Stomach (tissue), 9 donors: ENCODE results near the gene MALSU1. TPM values are rescaled to one million over a fixed set of nuclear protein-coding genes. Genes with fewer than 3 reads are reported as not detected.

ENCODE experiments used
- DNase-seq, 2 donors: peaks; one replicate each; pipeline versions ENCODE4 v3.0.0 to v3.0.0-alpha.2; 2013 to 2019
- H3K27ac ChIP-seq, 5 donors: fragments of 200-600 bp in 4 of 5; sonication (generic) in 4 of 5; one replicate each; pipeline ENCODE4 v1.5.1; 2013 to 2019; ENCODE audit warnings: mild to moderate bottlenecking in 1 of 5, moderate library complexity in 1 of 5
- H3K27me3 ChIP-seq, 3 donors: fragments of 200-600 bp; sonication (generic); one replicate each; pipeline ENCODE4 v1.5.1; 2017 to 2019; ENCODE audit warnings: mixed run types in 1 of 3
- H3K36me3 ChIP-seq, 4 donors: fragments of 200-600 bp; sonication (generic); 1 replicate in 3 of 4; 2 replicates in 1 of 4; pipeline ENCODE4 v1.5.1; 2016 to 2019
- H3K4me1 ChIP-seq, 4 donors: fragments of 200-600 bp; sonication (generic); one replicate each; pipeline ENCODE4 v1.5.1; 2016 to 2019
- H3K4me3 ChIP-seq, 4 donors: fragments of 200-600 bp; sonication (generic) in 3 of 4; one replicate each; pipeline ENCODE4 v1.5.1; 2016 to 2019; ENCODE audit warnings: mild to moderate bottlenecking in 1 of 4
- H3K9me3 ChIP-seq, 4 donors: fragments of 200-600 bp; sonication (generic); one replicate each; pipeline ENCODE4 v1.5.1; 2016 to 2019
- CTCF ChIP-seq, 7 experiments: fragments of 450-650 bp in 4 of 7; fragments of 200-600 bp in 3 of 7; sonication (generic) in 3 of 7; IDR thresholded peaks; one replicate each; pipeline ENCODE4 v1.5.1; 2016 to 2019; ENCODE audit warnings: antibody characterized with exemption in 7 of 7, control low read depth in 2 of 7, mild to moderate bottlenecking in 1 of 7
- EP300 ChIP-seq: sonication (generic); formaldehyde crosslinking; IDR thresholded peaks from one replicate; pipeline ENCODE4 v1.6.1; 2017; ENCODE audit warnings: antibody characterized with exemption
- POLR2A ChIP-seq, 4 donors: fragments of 450-650 bp; IDR thresholded peaks; one replicate each; pipeline ENCODE4 v1.6.1; 2016; ENCODE audit warnings: antibody characterized with exemption in 4 of 4, control low read depth in 2 of 4, mild to moderate bottlenecking in 1 of 4, moderate library complexity in 1 of 4
- POLR2AphosphoS5 ChIP-seq, 3 donors: sonication (generic); formaldehyde crosslinking; IDR thresholded peaks; one replicate each; pipeline ENCODE4 v1.6.1; 2016; ENCODE audit warnings: antibody characterized with exemption in 3 of 3
- WGBS, 5 donors: extraction: QIAGEN DNeasy Blood & Tissue Kit in 3 of 5; methylation state at CpG; one replicate each; pipeline versions ENCODE4 v1.1.5 to v1.1.7; 2013 to 2018; 5-methylcytosine and 5-hydroxymethylcytosine counted together
- intact Hi-C: fragments of 100-400 bp; cut with DNase I; formaldehyde crosslinking; loops from one replicate; pipeline ENCODE4 v1.15.1; 2023; ENCODE audit warnings: low total_unique reads
- polyA plus RNA-seq, 3 donors: library from polyadenylated mRNA; stranded (reverse); fragments of 200-250 nt; gene quantifications; one replicate each; pipeline ENCODE4 v1.2.3, GENCODE V29; 2013
- total RNA-seq, 5 donors: library from RNA; depleted of rRNA; stranded (reverse); fragments of >200 nt; gene quantifications; one replicate each; pipeline versions ENCODE4 v1.1.0 to v1.2.3, GENCODE V29; 2014 to 2016
- donor health status: healthy with polysubstance abuse.
- donor health status: Bipolar disorder and iron deficiency.
- donor health status: healthy.

The MALSU1 gene
- total and polyA plus RNA-seq, 8 donors = 2.9 to 79.9 (median 49.1) TPM

GRCh38 chr7:23333671-23334246, 34.6 kb downstream of the MALSU1 start:
- H3K27me3 ChIP-seq = peaks cover 0 to 40% (median 14%) of the 10 kb centered on the region in 3 donors
- no peak for TF ChIP-seq EP300
- TF ChIP-seq POLR2AphosphoS5 (IDR thresholded peaks at IDR 0.05) = peak in 1 of 3 donors; percentile 10
- intact Hi-C loops = no loop called here
- no peaks in the 10 kb centered on the region for H3K36me3 ChIP-seq
- H3K4me1 ChIP-seq = peaks cover 23 to 43% (median 34%) of the 10 kb centered on the region in 4 donors
- no peak overlapping the region for H3K4me3 ChIP-seq
- H3K27ac ChIP-seq = peak overlapping the region; percentile 2 to 76 (median 50)
- 34 to 51% (median 37%) methylated on average over 9 of the region's 9 CpGs for WGBS, 5 donors
- DNase-seq = peak in 1 of 2 donors; percentile 63
- peaks cover 0 to 8% (median 2%) of the 10 kb centered on the region in 4 donors for H3K9me3 ChIP-seq

GRCh38 chr7:23334482-23335056, 35.4 kb downstream of the MALSU1 start:
- DNase-seq = peak; percentile 77 to 81
- 13 to 25% (median 16%) methylated on average over 5 of the region's 5 CpGs for WGBS, 5 donors
- H3K9me3 ChIP-seq = peaks cover 0 to 8% (median 2%) of the 10 kb centered on the region in 4 donors
- peaks cover 0 to 44% (median 14%) of the 10 kb centered on the region in 3 donors for H3K27me3 ChIP-seq
- H3K27ac ChIP-seq = peak overlapping the region in 4 of 5 donors; percentile 2 to 76 (median 60)
- intact Hi-C loops = no loop called here
- no peak overlapping the region for H3K4me3 ChIP-seq
- TF ChIP-seq EP300 (no peak), CTCF (IDR thresholded peaks at IDR 0.05) (no peak), POLR2AphosphoS5 (IDR thresholded peaks at IDR 0.05) (peak in 2 of 3 donors; percentile 92 to 93), POLR2A (IDR thresholded peaks at IDR 0.05) (no peak)
- H3K4me1 ChIP-seq = peaks cover 23 to 43% (median 34%) of the 10 kb centered on the region in 4 donors
- no peaks in the 10 kb centered on the region for H3K36me3 ChIP-seq

- intact Hi-C loops = no loop called here
- Histone ChIP-seq H3K4me1 (peaks cover 23 to 43% (median 34%) of the 10 kb centered on the region in 4 donors), H3K27ac (peak overlapping the region in 2 of 5 donors; percentile 5 to 45)
These were observed 36.0 kb downstream of the MALSU1 start for GRCh38 chr7:23335136-23335535.

GRCh38 chr7:23335621-23336020, 36.5 kb downstream of the MALSU1 start:
- DNase-seq = peak in 1 of 2 donors; percentile 17
- H3K36me3 ChIP-seq = no peaks in the 10 kb centered on the region
- no peak overlapping the region for H3K4me3 ChIP-seq
- H3K27me3 ChIP-seq = peaks cover 0 to 51% (median 14%) of the 10 kb centered on the region in 3 donors
- intact Hi-C loops = no loop called here
- WGBS, 5 donors = 8 to 32% (median 20%) methylated on average over 6 of the region's 6 CpGs
- H3K4me1 ChIP-seq = peaks cover 23 to 43% (median 34%) of the 10 kb centered on the region in 4 donors
- peak overlapping the region in 2 of 5 donors; percentile 5 to 45 for H3K27ac ChIP-seq
- peaks cover 0 to 8% (median 2%) of the 10 kb centered on the region in 4 donors for H3K9me3 ChIP-seq
- TF ChIP-seq POLR2A (IDR thresholded peaks at IDR 0.05) (no peak), EP300 (no peak), CTCF (IDR thresholded peaks at IDR 0.05) (no peak), POLR2AphosphoS5 (IDR thresholded peaks at IDR 0.05) (no peak)

More at GRCh38 chr7:23335136-23335535, 36.0 kb downstream of the MALSU1 start:
- Histone ChIP-seq H3K4me3 (no peak overlapping the region), H3K36me3 (no peaks in the 10 kb centered on the region), H3K9me3 (peaks cover 0 to 8% (median 2%) of the 10 kb centered on the region in 4 donors), H3K27me3 (peaks cover 0 to 50% (median 14%) of the 10 kb centered on the region in 3 donors)
- TF ChIP-seq POLR2A (IDR thresholded peaks at IDR 0.05) = no peak
- no peak for TF ChIP-seq CTCF (IDR thresholded peaks at IDR 0.05)
- no peak for TF ChIP-seq EP300
- TF ChIP-seq POLR2AphosphoS5 (IDR thresholded peaks at IDR 0.05) = no peak
- DNase-seq = no peak
- WGBS, 5 donors = 11 to 58% (median 31%) methylated on average over 2 of the region's 2 CpGs
